HepG2 (cell line): ENCODE data around the gene GRIN3B. TPM values are rescaled to one million over a fixed set of nuclear protein-coding genes. Genes with fewer than 3 reads are reported as not detected.

Source experiments
- ADNP ChIP-seq: sonication (generic); formaldehyde crosslinking; IDR thresholded peaks from 2 replicates; pipeline ENCODE4 v1.4.0; 2020; ENCODE audit warnings: missing genetic modification reagents
- CBX1 ChIP-seq: IDR thresholded peaks from one replicate; pipeline ENCODE4 v1.6.1; 2016; ENCODE audit warnings: antibody characterized with exemption, low read depth
- CEBPB ChIP-seq: IDR thresholded peaks from 2 replicates; pipeline ENCODE4 v1.6.1; 2011; ENCODE audit warnings: low read depth, low read length, improper control_type of control experiment, borderline replicate concordance
- MBD4 ChIP-seq: IDR thresholded peaks from 2 replicates; pipeline ENCODE4 v1.6.1; 2012; ENCODE audit warnings: low read length, inconsistent platforms, borderline replicate concordance
- MEIS1 ChIP-seq: sonication (generic); formaldehyde crosslinking; IDR thresholded peaks from 2 replicates; pipeline ENCODE4 v1.9.0; 2021; ENCODE audit warnings: mild to moderate bottlenecking, missing genetic modification reagents, moderate library complexity, borderline replicate concordance
- MYC ChIP-seq: sonication (generic); formaldehyde crosslinking; IDR thresholded peaks from 2 replicates; pipeline ENCODE4 v1.9.0; 2021; ENCODE audit warnings: missing genetic modification reagents, borderline replicate concordance
- REL ChIP-seq: sonication (generic); formaldehyde crosslinking; conservative IDR thresholded peaks from 2 replicates; pipeline ENCODE4 v1.8.0; 2022; ENCODE audit warnings: mild to moderate bottlenecking, missing genetic modification reagents, moderate library complexity
- SNAPC2 ChIP-seq: sonication (generic); formaldehyde crosslinking; IDR thresholded peaks from 2 replicates; pipeline ENCODE4 v1.8.1; 2022; ENCODE audit warnings: mild to moderate bottlenecking, missing genetic modification reagents
- STAT5B ChIP-seq: sonication (generic); formaldehyde crosslinking; IDR thresholded peaks from 2 replicates; pipeline ENCODE4 v1.4.0; 2020; ENCODE audit warnings: missing genetic modification reagents
- STAT6 ChIP-seq: sonication (generic); formaldehyde crosslinking; IDR thresholded peaks from 2 replicates; pipeline ENCODE4 v1.4.0; 2020; ENCODE audit warnings: missing genetic modification reagents, mild to moderate bottlenecking, borderline replicate concordance
- TOPORS ChIP-seq: sonication (generic); formaldehyde crosslinking; IDR thresholded peaks from 2 replicates; pipeline ENCODE4 v1.8.0; 2023; ENCODE audit warnings: mild to moderate bottlenecking, missing genetic modification reagents
- ZKSCAN8 ChIP-seq: IDR thresholded peaks from 2 replicates; pipeline ENCODE4 v1.6.1; 2016; ENCODE audit warnings: borderline replicate concordance, missing genetic modification reagents, missing compliant biosample characterization
- ZNF142 ChIP-seq: sonication (generic); formaldehyde crosslinking; IDR thresholded peaks from 2 replicates; pipeline ENCODE4 v1.4.0; 2020; ENCODE audit warnings: missing genetic modification reagents
- ZNF468 ChIP-seq: sonication (generic); formaldehyde crosslinking; IDR thresholded peaks from 2 replicates; pipeline ENCODE4 v1.8.0; 2022; ENCODE audit warnings: mild to moderate bottlenecking, moderate library complexity, missing genetic modification reagents
- ZNF552 ChIP-seq: sonication (generic); formaldehyde crosslinking; IDR thresholded peaks from 2 replicates; pipeline ENCODE4 v1.9.0; 2022; ENCODE audit warnings: missing genetic modification reagents, mild to moderate bottlenecking, borderline replicate concordance
- ZNF776 ChIP-seq: sonication (generic); formaldehyde crosslinking; IDR thresholded peaks from 2 replicates; pipeline ENCODE4 v1.4.0; 2020; ENCODE audit warnings: mild to moderate bottlenecking, missing genetic modification reagents
- ZNF781 ChIP-seq: sonication (generic); formaldehyde crosslinking; IDR thresholded peaks from 2 replicates; pipeline ENCODE4 v1.5.1; 2020; ENCODE audit warnings: borderline replicate concordance, mild to moderate bottlenecking, missing genetic modification reagents; ENCODE audit errors: not compliant biosample characterization
- ZSCAN22 ChIP-seq: sonication (generic); formaldehyde crosslinking; IDR thresholded peaks from 2 replicates; pipeline ENCODE4 v1.4.0; 2020; ENCODE audit warnings: mild to moderate bottlenecking, missing genetic modification reagents
- ZSCAN31 ChIP-seq: sonication (generic); formaldehyde crosslinking; IDR thresholded peaks from 2 replicates; pipeline ENCODE4 v1.5.0; 2020; ENCODE audit warnings: low read depth, mild to moderate bottlenecking, missing genetic modification reagents
- ZZZ3 ChIP-seq: sonication (generic); formaldehyde crosslinking; IDR thresholded peaks from 2 replicates; pipeline ENCODE4 v1.4.0; 2020; ENCODE audit warnings: missing genetic modification reagents, mild to moderate bottlenecking, borderline replicate concordance
- polyA plus RNA-seq, 8 experiments: library from polyadenylated mRNA; depleted of rRNA in 3 of 8; stranded (reverse) in 7 of 8; unstranded in 1 of 8; fragments of >200 nt; fragmentation: Illumina TruSeq in 4 of 8; extraction: Trizol in 4 of 8; gene quantifications; 2 replicates each; pipeline versions ENCODE4 v1.2.1 to v1.2.3, GENCODE V29; 2011 to 2016; ENCODE audit warnings: low read depth in 4 of 8, missing spikeins in 1 of 8, mixed read lengths in 1 of 8; ENCODE audit not compliant: insufficient read depth in 1 of 8
- total RNA-seq, 5 experiments: library from RNA; depleted of rRNA; stranded (reverse); fragments of >200 nt; fragmentation: Illumina TruSeq; extraction: Trizol; gene quantifications; 2 replicates each; pipeline ENCODE4 v1.2.3, GENCODE V29; 2016; ENCODE audit warnings: low read depth in 1 of 5
- TF ChIP-seq, protein P1 (sequence below): sonication (generic); formaldehyde crosslinking; IDR thresholded peaks from 2 replicates; pipeline ENCODE4 v1.4.0; 2020; ENCODE audit warnings: missing genetic modification reagents, borderline replicate concordance

Gene GRIN3B
- total and polyA plus RNA-seq, 2 of the 13 experiments (the other 11 are each of a cell fraction or from before 2014, with no cell fraction given) = 0.07 to 0.20 TPM

DNA sequence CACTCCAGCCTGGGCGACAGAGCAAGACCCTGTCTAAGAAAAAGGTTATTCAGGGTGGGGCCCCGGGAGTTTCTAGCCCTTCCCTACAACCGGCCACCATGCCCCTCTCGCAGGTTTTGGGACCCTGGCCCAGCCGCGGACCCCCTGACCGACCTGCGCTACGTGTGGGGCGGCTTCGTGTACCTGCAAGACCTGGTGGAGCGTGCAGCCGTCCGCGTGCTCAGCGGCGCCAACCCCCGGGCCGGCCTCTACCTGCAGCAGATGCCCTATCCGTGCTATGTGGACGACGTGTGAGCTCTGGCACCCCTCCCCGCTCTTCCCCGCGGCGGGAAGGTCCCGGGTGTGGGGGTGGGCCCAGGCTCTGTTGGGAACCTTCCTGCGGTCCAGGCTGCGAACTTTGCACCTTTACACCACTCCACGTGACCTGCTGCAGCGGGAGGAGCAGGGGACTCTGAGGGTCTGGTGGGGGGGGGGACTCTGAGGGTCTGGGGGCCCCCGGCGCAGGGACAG is 46.0 kb downstream of the GRIN3B start (continued):
- TF ChIP-seq SNAPC2 (no peak), ZNF468 (CRISPR knock-in tag) (no peak), ZNF776 (CRISPR knock-in tag) (no peak), ZKSCAN8 (no peak), ZNF781 (CRISPR knock-in tag) (no peak), MYC (CRISPR knock-in tag) (peak; percentile 68; the same call in 1 of the 2 replicates), REL (CRISPR knock-in tag) (no peak), ZZZ3 (no peak), MBD4 (no peak), ZSCAN22 (CRISPR knock-in tag) (no peak), ZSCAN31 (CRISPR knock-in tag) (peak; percentile 40; the same call in 1 of the 2 replicates), MEIS1 (no peak), CBX1 (no peak), STAT5B (CRISPR knock-in tag) (no peak), TOPORS (no peak), ZNF142 (CRISPR knock-in tag) (no peak), ADNP (CRISPR knock-in tag) (no peak), CEBPB (no peak), ZNF552 (CRISPR knock-in tag) (peak; percentile 81), STAT6 (no peak)
- TF ChIP-seq, protein P1, sequence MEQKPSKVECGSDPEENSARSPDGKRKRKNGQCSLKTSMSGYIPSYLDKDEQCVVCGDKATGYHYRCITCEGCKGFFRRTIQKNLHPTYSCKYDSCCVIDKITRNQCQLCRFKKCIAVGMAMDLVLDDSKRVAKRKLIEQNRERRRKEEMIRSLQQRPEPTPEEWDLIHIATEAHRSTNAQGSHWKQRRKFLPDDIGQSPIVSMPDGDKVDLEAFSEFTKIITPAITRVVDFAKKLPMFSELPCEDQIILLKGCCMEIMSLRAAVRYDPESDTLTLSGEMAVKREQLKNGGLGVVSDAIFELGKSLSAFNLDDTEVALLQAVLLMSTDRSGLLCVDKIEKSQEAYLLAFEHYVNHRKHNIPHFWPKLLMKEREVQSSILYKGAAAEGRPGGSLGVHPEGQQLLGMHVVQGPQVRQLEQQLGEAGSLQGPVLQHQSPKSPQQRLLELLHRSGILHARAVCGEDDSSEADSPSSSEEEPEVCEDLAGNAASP = no peak
